Body of pancreas (tissue), 4 donors: Measurements from ENCODE around the gene PCCA.

ENCODE experiments used
- POLR2A ChIP-seq, 3 donors: fragments of 450-650 bp; IDR thresholded peaks; one replicate each; pipeline ENCODE4 v1.6.1; 2016; ENCODE audit warnings: antibody characterized with exemption in 3 of 3, mild to moderate bottlenecking in 2 of 3
- TF ChIP-seq, protein P1 (sequence below), 7 experiments: fragments of 450-650 bp in 4 of 7; fragments of 200-600 bp in 3 of 7; sonication (generic) in 3 of 7; IDR thresholded peaks; one replicate each; pipeline ENCODE4 v1.5.1; 2016 to 2019; ENCODE audit warnings: antibody characterized with exemption in 7 of 7

- TF ChIP-seq, protein P1, sequence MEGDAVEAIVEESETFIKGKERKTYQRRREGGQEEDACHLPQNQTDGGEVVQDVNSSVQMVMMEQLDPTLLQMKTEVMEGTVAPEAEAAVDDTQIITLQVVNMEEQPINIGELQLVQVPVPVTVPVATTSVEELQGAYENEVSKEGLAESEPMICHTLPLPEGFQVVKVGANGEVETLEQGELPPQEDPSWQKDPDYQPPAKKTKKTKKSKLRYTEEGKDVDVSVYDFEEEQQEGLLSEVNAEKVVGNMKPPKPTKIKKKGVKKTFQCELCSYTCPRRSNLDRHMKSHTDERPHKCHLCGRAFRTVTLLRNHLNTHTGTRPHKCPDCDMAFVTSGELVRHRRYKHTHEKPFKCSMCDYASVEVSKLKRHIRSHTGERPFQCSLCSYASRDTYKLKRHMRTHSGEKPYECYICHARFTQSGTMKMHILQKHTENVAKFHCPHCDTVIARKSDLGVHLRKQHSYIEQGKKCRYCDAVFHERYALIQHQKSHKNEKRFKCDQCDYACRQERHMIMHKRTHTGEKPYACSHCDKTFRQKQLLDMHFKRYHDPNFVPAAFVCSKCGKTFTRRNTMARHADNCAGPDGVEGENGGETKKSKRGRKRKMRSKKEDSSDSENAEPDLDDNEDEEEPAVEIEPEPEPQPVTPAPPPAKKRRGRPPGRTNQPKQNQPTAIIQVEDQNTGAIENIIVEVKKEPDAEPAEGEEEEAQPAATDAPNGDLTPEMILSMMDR (IDR thresholded peaks at IDR 0.05) = no peak
- no peak for TF ChIP-seq POLR2A (IDR thresholded peaks at IDR 0.05)
Observed at GRCh38 chr13:100397627-100398026, 308.7 kb downstream of the PCCA start.
